Measurements from ENCODE around the gene DES. TPM values are rescaled to one million over a fixed set of nuclear protein-coding genes. Genes with fewer than 3 reads are reported as not detected.

DES gene
- total RNA-seq, 2 experiments from 2014 or later = not detected

- ChIA-PET POLR2A (no interaction called here), CTCF (ENCODE audit: unreplicated experiment) (no interaction called here)
- TF ChIP-seq EZH2phosphoT487 (IDR thresholded peaks at IDR 0.05; ENCODE audit: borderline replicate concordance, low read depth, low read length) = no peak
- no peak for TF ChIP-seq CTCF (conservative IDR thresholded peaks at IDR 0.05; ENCODE audit: low read length)
- no peak overlapping the region for H2AFZ ChIP-seq (ENCODE audit: low read length)
- H3K9me3 ChIP-seq (ENCODE audit: low read length) = no peaks in the 10 kb centered on the region
- H3K36me3 ChIP-seq (ENCODE audit: insufficient read depth, low read length) = no peaks in the 10 kb centered on the region
- no peaks in the 10 kb centered on the region for H3K9me2 ChIP-seq (ENCODE audit: insufficient read depth, low read length)
- no peaks in the 10 kb centered on the region for H3K4me1 ChIP-seq (ENCODE audit: insufficient read depth, low read length, poor library complexity, severe bottlenecking)
- no TSS peak for BruUV-seq (replicated peaks)
- H3K27ac ChIP-seq (ENCODE audit: low read depth, low read length, poor library complexity, severe bottlenecking) = no peak overlapping the region
- no peak for DNase-seq (ENCODE audit: low spot score)
- no peak overlapping the region for H3K4me3 ChIP-seq (ENCODE audit: low read depth, low read length, poor library complexity, severe bottlenecking)
- no peak overlapping the region for H3K4me2 ChIP-seq (ENCODE audit: low read length)
- H3K79me2 ChIP-seq (ENCODE audit: insufficient read depth, low read depth, low read length) = no peaks in the 10 kb centered on the region
- intact Hi-C loops (cut with micrococcal nuclease; ENCODE audit: unreplicated experiment) = no loop called here
- no peaks in the 10 kb centered on the region for H4K20me1 ChIP-seq (ENCODE audit: insufficient read depth, low read length)
Measured at GRCh38 chr2:219434468-219434717, 16.2 kb downstream of the DES start.

DNA sequence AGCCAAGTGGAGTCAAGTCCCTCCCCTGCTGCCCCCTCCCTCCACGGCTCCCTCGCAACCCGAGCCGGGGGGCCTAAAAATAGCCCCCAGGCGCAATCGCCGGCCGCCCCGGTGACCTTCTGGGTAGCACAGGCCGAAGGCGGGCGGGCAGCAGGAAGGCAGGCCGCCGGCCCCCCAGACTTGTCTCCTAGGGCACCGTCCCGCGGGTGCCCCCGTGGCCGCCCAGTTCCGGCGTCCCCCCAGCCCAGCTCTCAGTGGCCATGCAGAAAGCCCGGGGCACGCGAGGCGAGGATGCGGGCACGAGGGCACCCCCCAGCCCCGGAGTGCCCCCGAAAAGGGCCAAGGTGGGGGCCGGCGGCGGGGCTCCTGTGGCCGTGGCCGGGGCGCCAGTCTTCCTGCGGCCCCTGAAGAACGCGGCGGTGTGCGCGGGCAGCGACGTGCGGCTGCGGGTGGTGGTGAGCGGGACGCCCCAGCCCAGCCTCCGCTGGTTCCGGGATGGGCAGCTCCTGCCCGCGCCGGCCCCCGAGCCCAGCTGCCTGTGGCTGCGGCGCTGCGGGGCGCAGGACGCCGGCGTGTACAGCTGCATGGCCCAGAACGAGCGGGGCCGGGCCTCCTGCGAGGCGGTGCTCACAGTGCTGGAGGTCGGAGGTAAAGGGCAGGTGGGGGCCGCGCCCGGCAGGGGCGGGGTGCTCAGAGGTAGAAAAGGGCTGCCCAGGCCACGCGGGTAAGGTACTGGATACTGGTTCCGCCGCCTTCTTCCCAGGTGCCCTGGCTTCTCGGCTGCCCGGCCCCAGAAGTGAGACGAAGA lies 16.7 kb downstream of the DES start, which contains the start of gene SPEG:
Gene SPEG (plus strand): TSS at position 126 of the 808 bp plus-strand sequence. CDS start 135 bp downstream, at position 261.
- no peak for TF ChIP-seq CTCF (conservative IDR thresholded peaks at IDR 0.05; ENCODE audit: low read length)
- TF ChIP-seq EZH2phosphoT487 (IDR thresholded peaks at IDR 0.05; ENCODE audit: borderline replicate concordance, low read depth, low read length) = no peak
- no peak within 1 kb of the TSS for H3K4me3 ChIP-seq (ENCODE audit: low read depth, low read length, poor library complexity, severe bottlenecking)
- H3K9me3 ChIP-seq (ENCODE audit: low read length) = no peaks in the 10 kb centered on the region
- no peaks in the 10 kb centered on the region for H3K79me2 ChIP-seq (ENCODE audit: insufficient read depth, low read depth, low read length)
- no peaks in the 10 kb centered on the region for H3K4me1 ChIP-seq (ENCODE audit: insufficient read depth, low read length, poor library complexity, severe bottlenecking)
- DNase-seq (ENCODE audit: low spot score) = no peak
- no peak within 1 kb of the TSS for H3K4me2 ChIP-seq (ENCODE audit: low read length)
- H3K36me3 ChIP-seq (ENCODE audit: insufficient read depth, low read length) = no peaks in the 10 kb centered on the region
- POLR2A ChIA-PET = no interaction called here
- BruUV-seq (replicated peaks) = no TSS peak
- intact Hi-C loops (cut with micrococcal nuclease; ENCODE audit: unreplicated experiment) = no loop called here
- H2AFZ ChIP-seq (ENCODE audit: low read length) = no peak within 1 kb of the TSS
- H4K20me1 ChIP-seq (ENCODE audit: insufficient read depth, low read length) = no peaks in the 10 kb centered on the region
- H3K27ac ChIP-seq (ENCODE audit: low read depth, low read length, poor library complexity, severe bottlenecking) = no peak within 1 kb of the TSS
- no peaks in the 10 kb centered on the region for H3K9me2 ChIP-seq (ENCODE audit: insufficient read depth, low read length)
- CTCF ChIA-PET (ENCODE audit: unreplicated experiment) = no interaction called here

DNA sequence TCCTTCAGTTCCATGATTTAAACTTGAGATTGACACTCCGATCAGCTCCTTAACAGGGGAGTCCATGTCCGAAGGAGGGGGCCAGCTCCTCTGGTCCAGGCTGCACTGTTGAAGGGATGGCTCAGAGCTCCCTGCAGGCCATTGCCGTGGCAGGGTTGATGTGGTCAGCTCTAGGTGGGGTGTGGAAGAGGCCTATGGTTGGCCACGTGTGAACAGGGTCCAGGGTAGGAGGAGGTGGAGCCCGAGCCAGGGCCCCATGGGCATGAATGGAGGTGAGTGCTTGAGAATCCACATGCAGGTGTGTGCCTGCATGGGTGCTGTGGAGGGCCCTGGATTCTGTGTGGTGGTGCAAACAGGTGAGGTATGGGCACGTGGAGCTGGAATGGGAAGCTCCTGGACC lies 17.5 kb downstream of the DES start:
- Histone ChIP-seq H3K9me2 (ENCODE audit: insufficient read depth, low read length) (no peaks in the 10 kb centered on the region), H3K9me3 (ENCODE audit: low read length) (no peaks in the 10 kb centered on the region), H3K36me3 (ENCODE audit: insufficient read depth, low read length) (no peaks in the 10 kb centered on the region), H4K20me1 (ENCODE audit: insufficient read depth, low read length) (no peaks in the 10 kb centered on the region), H3K4me3 (ENCODE audit: low read depth, low read length, poor library complexity, severe bottlenecking) (no peak overlapping the region), H3K27ac (ENCODE audit: low read depth, low read length, poor library complexity, severe bottlenecking) (no peak overlapping the region), H3K79me2 (ENCODE audit: insufficient read depth, low read depth, low read length) (no peaks in the 10 kb centered on the region), H3K4me2 (ENCODE audit: low read length) (no peak overlapping the region), H3K4me1 (ENCODE audit: insufficient read depth, low read length, poor library complexity, severe bottlenecking) (no peaks in the 10 kb centered on the region), H2AFZ (ENCODE audit: low read length) (no peak overlapping the region)
- BruUV-seq (replicated peaks) = no TSS peak
- no peak for DNase-seq (ENCODE audit: low spot score)
- TF ChIP-seq CTCF (conservative IDR thresholded peaks at IDR 0.05; ENCODE audit: low read length) (no peak), EZH2phosphoT487 (IDR thresholded peaks at IDR 0.05; ENCODE audit: borderline replicate concordance, low read depth, low read length) (no peak)
- intact Hi-C loops (cut with micrococcal nuclease; ENCODE audit: unreplicated experiment) = no loop called here
- CTCF ChIA-PET (ENCODE audit: unreplicated experiment) = no interaction called here
- POLR2A ChIA-PET = no interaction called here
